ENCODE results near the gene MMP24OS. TPM values are rescaled to one million over a fixed set of nuclear protein-coding genes. Genes with fewer than 3 reads are reported as not detected.
"Not testable (repeated sequence)": the region's sequence is repeated elsewhere in the genome, so short reads cannot be mapped to it uniquely, and the experiment has no call there.

Gene MMP24OS
- total RNA-seq, 2 experiments from 2014 or later = 28.4 to 44.3 TPM

- DNase-seq (no peak), ATAC-seq (no peak)
- H3K27ac Mint-ChIP-seq = no peak overlapping the region
- no peak overlapping the region for H3K4me3 Mint-ChIP-seq
- H3K27me3 Mint-ChIP-seq = no peaks in the 10 kb centered on the region
- CTCF ChIA-PET = interaction anchor here (1.5 kb wide), 1 partner anchor 32 kb away, joined by 5 read pairs; no protein-coding TSS in a partner anchor
- no peaks in the 10 kb centered on the region for H3K9me3 Mint-ChIP-seq (ENCODE audit: low read depth)
- peaks cover 17% of the 10 kb centered on the region for H3K4me1 Mint-ChIP-seq
- peaks cover 2% of the 10 kb centered on the region for H3K36me3 Mint-ChIP-seq
These were observed 6.0 kb downstream of the MMP24OS start for GRCh38 chr20:35271904-35272303.

- Mint-ChIP-seq H3K36me3 (peaks cover 2% of the 10 kb centered on the region), H3K4me1 (peaks cover 14% of the 10 kb centered on the region), H3K4me3 (no peak overlapping the region), H3K27ac (no peak overlapping the region), H3K9me3 (ENCODE audit: low read depth) (no peaks in the 10 kb centered on the region), H3K27me3 (no peaks in the 10 kb centered on the region)
- DNase-seq (no peak), ATAC-seq (no peak)
- CTCF ChIA-PET = interaction anchor here (0.7 to 3.6 kb wide), 5 partner anchors 22 to 176 kb away, joined by 3 to 39 read pairs (median 21); partner anchors contain the start of gene EDEM2
These were observed 6.6 kb downstream of the MMP24OS start for GRCh38 chr20:35271073-35271882.

GRCh38 chr20:35270021-35270902 lies 7.7 kb downstream of the MMP24OS start:
- Mint-ChIP-seq H3K36me3 (peaks cover 2% of the 10 kb centered on the region), H3K4me3 (no peak overlapping the region), H3K27ac (peak overlapping the region; percentile 15), H3K4me1 (peaks cover 11% of the 10 kb centered on the region), H3K9me3 (ENCODE audit: low read depth) (no peaks in the 10 kb centered on the region), H3K27me3 (no peaks in the 10 kb centered on the region)
- DNase-seq (no peak), ATAC-seq (no peak)
- CTCF ChIA-PET = interaction anchor here (0.7 to 3.6 kb wide), 16 partner anchors 7 to 175 kb away, joined by 3 to 39 read pairs (median 8); partner anchors contain the start of genes EDEM2, EIF6 and MMP24OS

- peak; percentile 82 for ATAC-seq
- H3K4me3 Mint-ChIP-seq = no peak overlapping the region
- peaks cover 11% of the 10 kb centered on the region for H3K4me1 Mint-ChIP-seq
- peaks cover 2% of the 10 kb centered on the region for H3K36me3 Mint-ChIP-seq
- H3K27ac Mint-ChIP-seq = no peak overlapping the region
- peak; percentile 68 for DNase-seq
- H3K27me3 Mint-ChIP-seq = no peaks in the 10 kb centered on the region
- H3K9me3 Mint-ChIP-seq (ENCODE audit: low read depth) = no peaks in the 10 kb centered on the region
- CTCF ChIA-PET = interaction anchor here (0.6 to 3.6 kb wide), 28 partner anchors 8 to 224 kb away, joined by 3 to 39 read pairs (median 5); partner anchors contain the start of genes EDEM2, EIF6 and MMP24OS
These were observed 8.7 kb downstream of the MMP24OS start for GRCh38 chr20:35269055-35269781.

GRCh38 chr20:35267092-35267491 lies 10.8 kb downstream of the MMP24OS start:
- no peak for ATAC-seq
- CTCF ChIA-PET = interaction anchor here (1.0 to 1.2 kb wide), 2 partner anchors 10 to 120 kb away, joined by 3 read pairs; partner anchors contain the start of genes EDEM2 and MMP24OS

GRCh38 chr20:35264755-35265154 lies 13.2 kb downstream of the MMP24OS start:
- CTCF ChIA-PET = interaction anchor here (0.6 to 2.4 kb wide), 3 partner anchors 13 to 118 kb away, joined by 3 to 7 read pairs (median 4); partner anchors contain the start of gene EDEM2
- H3K9me3 Mint-ChIP-seq (ENCODE audit: low read depth) = no peaks in the 10 kb centered on the region
- H3K4me3 Mint-ChIP-seq = no peak overlapping the region
- no peak overlapping the region for H3K27ac Mint-ChIP-seq
- DNase-seq (no peak), ATAC-seq (no peak)
- no peaks in the 10 kb centered on the region for H3K27me3 Mint-ChIP-seq
- no peaks in the 10 kb centered on the region for H3K4me1 Mint-ChIP-seq
- no peaks in the 10 kb centered on the region for H3K36me3 Mint-ChIP-seq

More at GRCh38 chr20:35267092-35267491, 10.8 kb downstream of the MMP24OS start:
- no peak overlapping the region for H3K27ac Mint-ChIP-seq
- DNase-seq = no peak
- no peak overlapping the region for H3K4me3 Mint-ChIP-seq
- H3K36me3 Mint-ChIP-seq = peaks cover 2% of the 10 kb centered on the region
- peaks cover 11% of the 10 kb centered on the region for H3K4me1 Mint-ChIP-seq
- no peaks in the 10 kb centered on the region for H3K9me3 Mint-ChIP-seq (ENCODE audit: low read depth)
- no peaks in the 10 kb centered on the region for H3K27me3 Mint-ChIP-seq

- Mint-ChIP-seq H3K4me3 (no peak overlapping the region), H3K27me3 (no peaks in the 10 kb centered on the region), H3K27ac (no peak overlapping the region), H3K9me3 (ENCODE audit: low read depth) (no peaks in the 10 kb centered on the region), H3K36me3 (no peaks in the 10 kb centered on the region), H3K4me1 (no peaks in the 10 kb centered on the region)
- DNase-seq (no peak), ATAC-seq (no peak)
- CTCF ChIA-PET = interaction anchor here (1.5 to 2.4 kb wide), 3 partner anchors 12 to 156 kb away, joined by 3 to 7 read pairs (median 4); partner anchors contain the start of gene EDEM2
These were observed 14.2 kb downstream of the MMP24OS start for GRCh38 chr20:35263532-35264341.

- CTCF ChIA-PET = interaction anchor here (1.5 kb wide), 1 partner anchor 155 kb away, joined by 3 read pairs; no protein-coding TSS in a partner anchor
- not testable (repeated sequence) for H3K27ac Mint-ChIP-seq; DNase-seq; ATAC-seq; H3K27me3 Mint-ChIP-seq; H3K9me3 Mint-ChIP-seq (ENCODE audit: low read depth); H3K36me3 Mint-ChIP-seq; H3K4me1 Mint-ChIP-seq; H3K4me3 Mint-ChIP-seq
These were observed 15.0 kb downstream of the MMP24OS start for GRCh38 chr20:35262731-35263531.

GRCh38 chr20:35262321-35262720 lies 15.6 kb downstream of the MMP24OS start:
- CTCF ChIA-PET = interaction anchor here (0.7 kb wide), 1 partner anchor 63 kb away, joined by 3 read pairs; no protein-coding TSS in a partner anchor
- H3K27ac Mint-ChIP-seq; ATAC-seq; H3K27me3 Mint-ChIP-seq; H3K9me3 Mint-ChIP-seq (ENCODE audit: low read depth); H3K36me3 Mint-ChIP-seq; DNase-seq; H3K4me1 Mint-ChIP-seq; H3K4me3 Mint-ChIP-seq: not testable (repeated sequence)

GRCh38 chr20:35260426-35260825 lies 17.5 kb downstream of the MMP24OS start:
- H3K36me3 Mint-ChIP-seq = no peaks in the 10 kb centered on the region
- no peaks in the 10 kb centered on the region for H3K9me3 Mint-ChIP-seq (ENCODE audit: low read depth)
- ATAC-seq (no peak), DNase-seq (no peak)
- H3K4me1 Mint-ChIP-seq = no peaks in the 10 kb centered on the region
- H3K27me3 Mint-ChIP-seq = no peaks in the 10 kb centered on the region
- CTCF ChIA-PET = interaction anchor here (1.5 to 2.4 kb wide), 2 partner anchors 9 to 16 kb away, joined by 4 to 9 read pairs; no protein-coding TSS in a partner anchor
- H3K27ac Mint-ChIP-seq = no peak overlapping the region
- no peak overlapping the region for H3K4me3 Mint-ChIP-seq

- Mint-ChIP-seq H3K4me1 (peaks cover 9% of the 10 kb centered on the region), H3K27me3 (no peaks in the 10 kb centered on the region), H3K27ac (no peak overlapping the region), H3K4me3 (no peak overlapping the region), H3K36me3 (no peaks in the 10 kb centered on the region), H3K9me3 (ENCODE audit: low read depth) (no peaks in the 10 kb centered on the region)
- DNase-seq (no peak), ATAC-seq (no peak)
- CTCF ChIA-PET = interaction anchor here (1.4 kb wide), 1 partner anchor 11 kb away, joined by 4 read pairs; no protein-coding TSS in a partner anchor
These were observed 20.6 kb downstream of the MMP24OS start for GRCh38 chr20:35257175-35257909.

Data from activated CD8-positive, alpha-beta memory T cell treated with anti-CD3 and anti-CD28 coated beads, Interleukin-2, amount 10 ng/mL, durations not matched to agents 7 days and 5 days (primary cell).